Gastrocnemius medialis (tissue), 4 donors: ENCODE data around the gene ARAP2. TPM values are rescaled to one million over a fixed set of nuclear protein-coding genes. Genes with fewer than 3 reads are reported as not detected.

ENCODE experiments used
- ATAC-seq, 2 donors: fragments of 150-250 bp; one replicate each; pipeline ENCODE4 v1.9.1; 2016
- DNase-seq, 2 donors: peaks; one replicate each; pipeline ENCODE4 v3.0.0-alpha.2; 2019
- H3K27ac ChIP-seq, 4 donors: fragments of 200-600 bp; sonication (generic); 1 replicate in 1 of 4; 2 replicates in 3 of 4; pipeline ENCODE4 v1.5.1; 2016 to 2018; ENCODE audit warnings: mild to moderate bottlenecking in 2 of 4, moderate library complexity in 1 of 4
- H3K27me3 ChIP-seq, 3 donors: fragments of 200-600 bp; sonication (generic) in 2 of 3; 1 replicate in 1 of 3; 2 replicates in 2 of 3; pipeline versions ENCODE4 v1.5.1 to v1.6.0; 2016 to 2019; ENCODE audit warnings: mild to moderate bottlenecking in 1 of 3, moderate library complexity in 1 of 3
- H3K36me3 ChIP-seq, 2 donors: fragments of 200-600 bp; sonication (generic) in 1 of 2; one replicate each; pipeline ENCODE4 v1.5.1; 2017 to 2018
- H3K4me1 ChIP-seq, 2 donors: fragments of 200-600 bp; sonication (generic) in 1 of 2; one replicate each; pipeline ENCODE4 v1.5.1; 2016 to 2017; ENCODE audit warnings: mild to moderate bottlenecking in 2 of 2
- H3K4me3 ChIP-seq, 4 donors: fragments of 200-600 bp; sonication (generic) in 3 of 4; 1 replicate in 1 of 4; 2 replicates in 3 of 4; pipeline ENCODE4 v1.5.1; 2016 to 2019; ENCODE audit warnings: mild to moderate bottlenecking in 2 of 4
- H3K9me3 ChIP-seq, 3 donors: fragments of 200-600 bp; sonication (generic) in 2 of 3; 1 replicate in 1 of 3; 2 replicates in 2 of 3; pipeline ENCODE4 v1.5.1; 2016 to 2019
- CTCF ChIP-seq, 5 experiments: fragments of 450-650 bp in 3 of 5; fragments of 200-600 bp in 2 of 5; sonication (generic) in 2 of 5; IDR thresholded peaks in 4 of 5; conservative IDR thresholded peaks in 1 of 5; 1 replicate in 4 of 5; 2 replicates in 1 of 5; pipeline ENCODE4 v1.5.1; 2016 to 2019; ENCODE audit warnings: antibody characterized with exemption in 5 of 5, mild to moderate bottlenecking in 3 of 5, moderate library complexity in 3 of 5
- POLR2A ChIP-seq, 2 donors: fragments of 450-650 bp; IDR thresholded peaks; one replicate each; pipeline ENCODE4 v1.6.1; 2017; ENCODE audit warnings: antibody characterized with exemption in 2 of 2, mild to moderate bottlenecking in 2 of 2, moderate library complexity in 2 of 2
- in situ Hi-C, 4 donors: fragments of 200-750 bp; cut with MboI; loops; one replicate each; pipeline versions ENCODE4 v1.15.0 to v1.8.0; 2017; ENCODE audit warnings: low sequenced_read_pairs in 4 of 4
- intact Hi-C: fragments of 100-400 bp; cut with DNase I; formaldehyde crosslinking; loops from one replicate; pipeline ENCODE4 v1.15.1; 2023; ENCODE audit warnings: low total_unique reads
- total RNA-seq, 4 donors: library from RNA; depleted of rRNA; stranded (reverse); fragments of >200 nt; gene quantifications; one replicate each; pipeline versions ENCODE4 v1.1.0 to v1.2.3, GENCODE V29; 2016

ARAP2 gene
- total RNA-seq, 4 donors from 2014 or later = 0.32 to 10.3 (median 1.1) TPM

GRCh38 chr4:36226430-36227227 lies 17.7 kb downstream of the ARAP2 start:
- in situ Hi-C loops = no loop called here
- intact Hi-C loops = no loop called here
- ATAC-seq = no peak

GRCh38 chr4:36224972-36225903 lies 19.1 kb downstream of the ARAP2 start:
- H3K27me3 ChIP-seq = no peaks in the 10 kb centered on the region
- no peaks in the 10 kb centered on the region for H3K9me3 ChIP-seq
- DNase-seq (no peak), ATAC-seq (no peak)
- intact Hi-C loops (no loop called here), in situ Hi-C loops (no loop called here)
- no peak overlapping the region for H3K27ac ChIP-seq
- no peaks in the 10 kb centered on the region for H3K4me1 ChIP-seq
- H3K36me3 ChIP-seq = no peaks in the 10 kb centered on the region
- TF ChIP-seq POLR2A (IDR thresholded peaks at IDR 0.05) (no peak), CTCF (IDR thresholded peaks at IDR 0.05 in 4 of 5, conservative IDR thresholded peaks at IDR 0.05 in 1 of 5) (no peak)
- H3K4me3 ChIP-seq = no peak overlapping the region

More at GRCh38 chr4:36226430-36227227, 17.7 kb downstream of the ARAP2 start:
- Histone ChIP-seq H3K27me3 (no peaks in the 10 kb centered on the region), H3K36me3 (no peaks in the 10 kb centered on the region), H3K4me3 (no peak overlapping the region), H3K9me3 (no peaks in the 10 kb centered on the region), H3K27ac (no peak overlapping the region), H3K4me1 (no peaks in the 10 kb centered on the region)
- no peak for DNase-seq
- no peak for TF ChIP-seq CTCF (IDR thresholded peaks at IDR 0.05 in 4 of 5, conservative IDR thresholded peaks at IDR 0.05 in 1 of 5)
- TF ChIP-seq POLR2A (IDR thresholded peaks at IDR 0.05) = no peak

- in situ Hi-C loops = no loop called here
- TF ChIP-seq CTCF (IDR thresholded peaks at IDR 0.05 in 4 of 5, conservative IDR thresholded peaks at IDR 0.05 in 1 of 5) (no peak), POLR2A (IDR thresholded peaks at IDR 0.05) (no peak)
- no peak for ATAC-seq
These were observed 21.6 kb downstream of the ARAP2 start for GRCh38 chr4:36222702-36223101.

GRCh38 chr4:36220776-36221175 lies 23.5 kb downstream of the ARAP2 start:
- no peak overlapping the region for H3K4me3 ChIP-seq
- ATAC-seq (no peak), DNase-seq (no peak)
- H3K9me3 ChIP-seq = no peaks in the 10 kb centered on the region
- intact Hi-C loops = no loop called here
- H3K4me1 ChIP-seq = no peaks in the 10 kb centered on the region
- TF ChIP-seq POLR2A (IDR thresholded peaks at IDR 0.05) = no peak
- no peak for TF ChIP-seq CTCF (IDR thresholded peaks at IDR 0.05 in 4 of 5, conservative IDR thresholded peaks at IDR 0.05 in 1 of 5)
- in situ Hi-C loops = no loop called here
- H3K27ac ChIP-seq = no peak overlapping the region
- H3K36me3 ChIP-seq = no peaks in the 10 kb centered on the region
- no peaks in the 10 kb centered on the region for H3K27me3 ChIP-seq

More at GRCh38 chr4:36222702-36223101, 21.6 kb downstream of the ARAP2 start:
- Histone ChIP-seq H3K27me3 (no peaks in the 10 kb centered on the region), H3K36me3 (no peaks in the 10 kb centered on the region), H3K4me3 (no peak overlapping the region), H3K9me3 (no peaks in the 10 kb centered on the region), H3K4me1 (no peaks in the 10 kb centered on the region), H3K27ac (no peak overlapping the region)
- no peak for DNase-seq
- intact Hi-C loops = no loop called here
